Measurements from ENCODE around the gene RNASE9. TPM values are rescaled to one million over a fixed set of nuclear protein-coding genes. Genes with fewer than 3 reads are reported as not detected.

The RNASE9 gene
- total RNA-seq, 2 experiments from 2014 or later = not detected

GRCh38 chr14:20555845-20556244, 5.0 kb downstream of the RNASE9 start:
- Mint-ChIP-seq H3K27me3 (no peaks in the 10 kb centered on the region), H3K4me1 (ENCODE audit: low read depth) (no peaks in the 10 kb centered on the region), H3K27ac (no peak overlapping the region), H3K4me3 (no peak overlapping the region), H3K36me3 (ENCODE audit: low read depth) (no peaks in the 10 kb centered on the region), H3K9me3 (no peaks in the 10 kb centered on the region)
- intact Hi-C loops (cut with micrococcal nuclease) = no loop called here
- no peak for ATAC-seq
- ChIA-PET POLR2A (no interaction called here), CTCF (interaction anchor here (1.2 kb wide), 1 partner anchor 10 kb away, joined by 3 read pairs; no protein-coding TSS in a partner anchor)
- no peak for TF ChIP-seq CTCF (IDR thresholded peaks at IDR 0.05)
- no peak for DNase-seq

- no peak for ATAC-seq
- H3K27ac Mint-ChIP-seq = no peak overlapping the region
- H3K27me3 Mint-ChIP-seq = peaks cover 3% of the 10 kb centered on the region
- ChIA-PET POLR2A (interaction anchor here (0.6 kb wide), 1 partner anchor 8 kb away, joined by 4 read pairs; the partner anchor contains the start of gene RNASE9), CTCF (no interaction called here)
- intact Hi-C loops (cut with micrococcal nuclease) = no loop called here
- H3K9me3 Mint-ChIP-seq = no peaks in the 10 kb centered on the region
- no peak for DNase-seq
- H3K4me3 Mint-ChIP-seq = no peak overlapping the region
- no peaks in the 10 kb centered on the region for H3K36me3 Mint-ChIP-seq (ENCODE audit: low read depth)
- no peak for TF ChIP-seq CTCF (IDR thresholded peaks at IDR 0.05)
- H3K4me1 Mint-ChIP-seq (ENCODE audit: low read depth) = no peaks in the 10 kb centered on the region
Observed at GRCh38 chr14:20553024-20553423, 7.8 kb downstream of the RNASE9 start.

- ATAC-seq = no peak
- Mint-ChIP-seq H3K27ac (no peak overlapping the region), H3K27me3 (peaks cover 3% of the 10 kb centered on the region), H3K9me3 (no peaks in the 10 kb centered on the region), H3K4me3 (no peak overlapping the region), H3K36me3 (ENCODE audit: low read depth) (no peaks in the 10 kb centered on the region), H3K4me1 (ENCODE audit: low read depth) (no peaks in the 10 kb centered on the region)
- DNase-seq = no peak
- intact Hi-C loops (cut with micrococcal nuclease) = no loop called here
- CTCF ChIA-PET = no interaction called here
- POLR2A ChIA-PET = interaction anchor here (0.6 kb wide), 1 partner anchor 67 kb away, joined by 3 read pairs; no protein-coding TSS in a partner anchor
- no peak for TF ChIP-seq CTCF (IDR thresholded peaks at IDR 0.05)
Observed at GRCh38 chr14:20551606-20552005, 9.2 kb downstream of the RNASE9 start.

GRCh38 chr14:20550926-20551325, 9.9 kb downstream of the RNASE9 start:
- TF ChIP-seq CTCF (IDR thresholded peaks at IDR 0.05) = no peak
- H3K27ac Mint-ChIP-seq = no peak overlapping the region
- H3K4me3 Mint-ChIP-seq = no peak overlapping the region
- H3K27me3 Mint-ChIP-seq = peaks cover 3% of the 10 kb centered on the region
- intact Hi-C loops (cut with micrococcal nuclease) = no loop called here
- no peaks in the 10 kb centered on the region for H3K36me3 Mint-ChIP-seq (ENCODE audit: low read depth)
- ChIA-PET POLR2A (interaction anchor here (0.6 kb wide), 1 partner anchor 67 kb away, joined by 3 read pairs; no protein-coding TSS in a partner anchor), CTCF (no interaction called here)
- no peak for DNase-seq
- ATAC-seq = no peak
- no peaks in the 10 kb centered on the region for H3K4me1 Mint-ChIP-seq (ENCODE audit: low read depth)
- H3K9me3 Mint-ChIP-seq = no peaks in the 10 kb centered on the region

- ChIA-PET CTCF (interaction anchor here (2.5 kb wide), 1 partner anchor 18 kb away, joined by 15 read pairs; no protein-coding TSS in a partner anchor), POLR2A (interaction anchor here (0.6 kb wide), 1 partner anchor 52 kb away, joined by 4 read pairs; no protein-coding TSS in a partner anchor)
- intact Hi-C loops (cut with micrococcal nuclease) = no loop called here
- no peaks in the 10 kb centered on the region for H3K36me3 Mint-ChIP-seq (ENCODE audit: low read depth)
- no peaks in the 10 kb centered on the region for H3K4me1 Mint-ChIP-seq (ENCODE audit: low read depth)
- H3K9me3 Mint-ChIP-seq = no peaks in the 10 kb centered on the region
- no peak overlapping the region for H3K27ac Mint-ChIP-seq
- H3K4me3 Mint-ChIP-seq = no peak overlapping the region
- DNase-seq = no peak
- ATAC-seq = no peak
- no peak for TF ChIP-seq CTCF (IDR thresholded peaks at IDR 0.05)
- peaks cover 4% of the 10 kb centered on the region for H3K27me3 Mint-ChIP-seq
Observed at GRCh38 chr14:20548414-20549158, 12.3 kb downstream of the RNASE9 start.
